NCI-H2227 (cell line): Measurements from ENCODE around the gene AAK1.

ENCODE experiments used
- DNase-seq: peaks from one replicate; lab custom pipeline; 2025; ENCODE audit not compliant: unreplicated experiment; lab: John Stamatoyannopoulos, UW

Gene AAK1

DNA sequence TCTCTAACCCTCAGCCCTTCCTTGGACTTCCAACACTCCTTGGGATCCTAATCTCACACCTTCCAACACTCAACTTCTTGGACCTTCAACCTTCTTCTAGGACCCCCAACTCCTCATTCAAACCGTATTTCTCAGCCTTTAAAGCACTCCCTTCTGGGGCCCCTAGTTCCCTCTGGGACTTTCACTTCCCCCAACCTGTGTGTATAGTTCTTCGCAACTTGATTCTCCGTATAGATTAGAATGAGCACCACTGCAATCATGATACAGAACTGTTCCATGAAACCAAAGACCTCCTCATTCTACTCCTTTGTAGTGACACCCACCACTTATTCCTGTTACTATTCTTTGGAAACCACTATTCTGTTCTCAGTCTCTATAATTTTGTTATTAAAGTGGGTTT, 144.3 kb downstream of the AAK1 start:
- DNase-seq = no peak

DNA sequence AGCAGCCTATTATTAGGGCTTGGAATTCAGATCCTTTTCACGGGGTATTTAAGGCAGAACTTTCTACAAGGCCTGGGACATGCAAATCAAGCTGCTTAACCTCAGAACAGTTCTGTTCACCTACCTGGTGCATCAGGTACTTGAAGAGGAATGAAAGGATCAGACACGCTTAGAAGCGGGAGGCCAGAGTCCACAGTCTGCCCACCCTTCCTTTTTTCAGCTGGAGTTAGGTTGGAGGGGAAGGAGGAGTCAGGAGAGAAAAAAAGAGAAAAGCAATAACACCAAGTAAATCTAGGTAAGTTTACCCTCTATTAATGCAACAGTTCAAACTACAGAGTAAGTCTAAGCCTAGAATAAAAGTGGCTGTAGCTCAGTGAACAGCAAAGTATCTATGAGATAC, 147.7 kb downstream of the AAK1 start:
- no peak for DNase-seq

DNA sequence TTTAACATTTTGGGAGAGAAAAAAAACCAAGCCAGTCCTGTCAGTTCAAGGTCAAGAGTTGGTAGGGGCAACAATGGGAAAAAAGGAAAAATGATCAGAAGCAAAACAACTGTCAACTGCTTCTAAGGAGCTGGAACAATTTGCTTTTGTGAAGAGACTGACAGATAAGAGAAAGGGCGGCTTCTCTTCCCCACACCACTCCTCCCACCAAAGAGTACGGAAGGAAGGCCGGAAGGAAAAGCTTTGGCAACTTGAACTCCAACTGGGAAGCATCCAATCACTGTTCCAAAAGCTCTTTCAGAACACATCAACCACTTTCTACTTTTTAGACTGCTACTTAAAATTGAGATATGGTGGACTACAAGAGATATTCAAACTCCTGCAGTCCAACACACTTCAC, 148.5 kb downstream of the AAK1 start:
- no peak for DNase-seq

DNA sequence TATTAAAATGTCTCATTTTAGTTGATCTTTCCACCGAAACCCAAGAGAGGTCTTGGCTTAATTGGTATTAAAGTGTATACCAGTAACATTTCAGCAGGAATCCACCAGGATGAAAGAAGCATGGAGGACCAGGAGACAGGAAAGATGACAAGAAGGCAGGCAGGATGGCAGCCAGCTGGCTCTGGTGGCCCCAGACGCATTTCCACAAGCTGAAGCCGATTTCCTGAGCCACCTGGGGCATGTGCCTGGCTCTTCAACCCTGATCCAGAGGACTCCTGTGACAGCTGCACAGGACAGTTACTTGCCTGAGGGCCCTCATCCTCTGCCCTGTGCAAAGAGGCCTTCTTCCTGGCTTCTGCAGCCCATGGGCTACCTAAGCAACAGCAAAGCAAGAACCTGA, 149.4 kb downstream of the AAK1 start:
- DNase-seq = no peak

DNA sequence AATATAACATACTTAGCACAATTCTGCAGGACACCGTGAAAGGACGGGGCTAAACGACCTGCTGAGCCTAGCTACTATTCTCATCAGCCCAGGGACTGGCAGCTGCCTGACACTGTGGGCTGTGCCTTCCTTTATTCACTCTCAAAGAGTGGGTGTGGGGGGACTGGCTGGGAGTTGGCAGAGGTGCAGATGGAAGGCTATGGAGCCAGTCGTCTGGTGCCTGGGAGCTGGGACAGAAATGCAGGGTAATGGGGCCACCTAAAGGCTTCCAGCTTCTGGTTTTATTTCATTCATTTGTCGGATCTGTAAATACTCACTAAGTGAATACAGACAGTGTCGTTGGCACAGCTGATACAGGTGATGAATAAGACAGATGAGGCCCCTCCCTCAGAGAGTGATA, 150.3 kb downstream of the AAK1 start:
- DNase-seq = no peak

DNA sequence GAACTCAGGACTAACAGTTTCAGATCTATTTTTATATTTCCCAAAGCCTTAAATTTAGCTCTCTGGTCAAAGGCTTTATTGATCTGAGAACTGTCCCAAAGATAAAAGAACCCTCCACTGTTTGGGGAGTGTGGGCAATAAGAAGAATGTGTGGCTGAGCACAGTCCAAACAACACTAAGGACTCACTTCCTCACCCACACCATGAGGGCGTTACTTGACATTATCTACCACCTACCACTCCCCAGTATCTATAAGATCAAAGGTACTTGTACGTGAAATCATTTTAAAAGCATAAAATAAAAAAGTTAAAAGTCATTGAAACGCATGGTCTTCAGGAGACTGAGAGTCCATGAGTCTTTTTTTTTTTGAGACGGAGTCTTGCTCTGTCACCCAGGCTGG, 151.7 kb downstream of the AAK1 start:
- no peak for DNase-seq

GRCh38 chr2:69490486-69490885, 153.1 kb downstream of the AAK1 start:
- no peak for DNase-seq

DNA sequence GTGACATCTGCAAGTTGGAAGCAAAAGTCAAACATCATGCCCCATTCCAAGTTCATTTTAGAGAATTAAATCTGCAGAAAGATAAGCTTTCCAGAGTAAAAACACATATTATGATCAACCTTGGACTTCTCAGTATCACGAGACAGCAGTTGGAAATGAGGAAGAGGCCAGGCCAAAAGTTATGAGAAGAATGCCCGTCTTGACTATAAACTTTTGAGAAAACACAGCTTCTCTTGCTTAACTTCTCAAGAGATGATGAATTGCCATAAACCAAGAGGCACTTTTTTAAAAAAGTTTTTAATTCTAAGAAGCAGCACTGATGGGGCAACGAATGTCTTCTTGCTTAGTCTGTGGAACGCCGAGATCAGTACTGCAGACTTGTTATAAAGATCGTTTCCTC, 153.7 kb downstream of the AAK1 start:
- DNase-seq = no peak

- no peak for DNase-seq
Observed at GRCh38 chr2:69483696-69484095, 159.8 kb downstream of the AAK1 start.

DNA sequence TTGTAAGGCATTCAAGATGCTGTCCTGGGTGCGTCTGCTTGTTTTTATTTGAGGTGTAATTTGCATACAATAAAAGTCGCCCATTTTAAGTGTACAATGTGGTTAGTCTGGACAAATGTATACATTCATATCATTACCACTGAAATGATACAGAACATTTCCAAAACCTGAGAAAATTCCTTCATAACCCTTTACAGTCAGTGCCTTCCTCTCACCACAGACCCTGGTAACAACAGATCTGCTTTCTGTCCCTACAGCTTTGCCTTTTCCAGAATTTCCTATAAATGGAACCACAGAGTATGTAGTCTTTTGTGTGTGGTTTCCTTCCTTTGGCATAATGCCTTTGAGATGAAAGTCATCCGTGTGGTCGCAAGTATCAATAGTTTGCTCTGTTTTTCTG, 160.5 kb downstream of the AAK1 start:
- no peak for DNase-seq

GRCh38 chr2:69482471-69482870, 161.1 kb downstream of the AAK1 start:
- DNase-seq = no peak

DNA sequence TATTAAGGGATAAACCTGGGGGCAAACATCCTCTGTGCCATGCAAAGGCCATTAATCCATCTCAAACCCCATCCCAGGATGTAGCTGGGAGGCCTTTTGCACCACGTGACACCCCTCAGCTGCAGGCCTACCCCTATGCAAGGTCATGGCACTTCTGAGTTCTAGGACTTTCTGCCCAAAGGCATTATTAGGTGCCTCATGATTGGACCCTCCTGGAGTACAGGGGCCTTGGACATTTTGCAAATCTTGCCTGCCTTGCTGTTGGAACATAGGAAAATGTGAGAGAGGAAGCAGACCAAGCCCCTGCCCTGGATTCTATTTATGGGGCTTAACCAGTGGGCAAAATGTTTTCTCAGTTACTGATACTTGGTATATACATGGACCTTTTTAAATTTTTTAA, 162.1 kb downstream of the AAK1 start:
- DNase-seq = no peak

- DNase-seq = no peak
Observed at GRCh38 chr2:69477627-69478026, 165.9 kb downstream of the AAK1 start.

GRCh38 chr2:69474688-69475087, 168.9 kb downstream of the AAK1 start:
- no peak for DNase-seq

GRCh38 chr2:69471793-69472192, 171.7 kb downstream of the AAK1 start:
- no peak for DNase-seq

DNA sequence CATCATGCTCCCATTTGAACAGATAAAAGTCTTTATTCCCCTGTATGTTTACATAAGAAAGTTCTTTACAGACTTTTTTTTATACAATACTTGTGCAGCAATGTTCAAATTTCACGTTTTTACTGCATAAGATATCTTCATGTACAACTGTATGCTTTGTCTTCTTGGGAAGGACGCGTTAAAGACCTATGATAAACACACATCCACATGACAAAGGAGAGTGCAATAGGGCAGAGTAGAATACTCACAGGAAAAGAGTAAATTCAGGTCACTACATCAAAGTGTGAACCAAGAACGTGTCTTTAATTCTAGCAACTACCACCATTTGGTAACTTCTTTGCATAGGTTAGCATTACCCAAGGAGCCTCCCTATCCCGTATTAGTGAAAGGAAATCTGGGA, 172.6 kb downstream of the AAK1 start:
- no peak for DNase-seq

DNA sequence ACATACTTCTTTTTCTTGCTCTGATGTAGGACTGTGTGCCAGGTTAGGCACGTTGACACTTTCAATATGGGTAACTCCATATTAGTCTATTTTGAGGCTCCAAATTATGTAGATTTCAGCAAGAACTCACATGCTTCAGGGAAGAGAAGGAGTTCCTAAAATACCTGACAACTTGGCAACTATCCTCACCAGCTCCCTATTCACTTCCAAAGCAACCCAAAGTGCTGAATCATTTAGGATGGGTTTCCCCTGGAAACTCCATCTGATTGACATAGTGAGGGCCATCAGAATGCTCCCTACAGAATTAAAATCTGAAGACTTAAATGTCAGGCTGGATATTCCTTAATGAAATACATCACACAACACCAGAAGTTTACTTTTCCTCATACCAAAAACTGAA, 173.8 kb downstream of the AAK1 start:
- DNase-seq = no peak

DNA sequence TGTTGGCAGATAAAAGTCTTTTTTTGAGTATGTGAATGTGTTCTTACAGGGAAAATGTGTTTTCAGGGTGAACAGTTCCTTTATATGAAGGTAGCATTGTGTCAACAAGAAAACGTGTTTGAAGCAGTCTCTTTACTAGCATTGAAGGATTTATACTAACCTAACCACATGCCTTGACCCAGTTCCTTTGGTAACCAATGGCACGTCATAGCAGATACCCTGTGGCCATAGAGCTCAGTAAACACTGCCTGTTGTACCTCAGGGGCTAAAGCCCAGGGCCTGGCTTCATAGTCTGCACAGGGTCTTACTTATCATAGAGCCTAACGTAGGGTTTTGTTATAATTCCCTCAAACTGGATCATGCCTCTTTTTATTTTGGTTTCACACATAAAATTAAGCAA, 174.2 kb downstream of the AAK1 start:
- no peak for DNase-seq

DNA sequence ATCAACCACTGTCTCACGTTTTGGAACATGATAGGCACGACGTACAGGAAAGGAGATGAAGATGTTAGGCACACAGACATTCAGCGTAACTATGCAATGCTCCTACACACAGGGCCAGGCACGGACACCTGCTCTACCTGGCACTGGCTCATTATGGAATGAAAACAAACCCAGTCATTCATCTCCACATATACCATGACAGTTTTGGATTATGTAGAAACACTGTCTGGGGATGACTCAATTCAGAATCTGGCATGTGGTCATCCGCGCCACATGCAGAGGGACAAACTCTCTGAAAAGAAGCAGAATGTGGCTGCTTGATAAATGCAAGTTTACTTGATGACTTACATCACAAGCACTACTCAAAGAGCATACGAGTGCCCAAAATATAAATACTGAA, 176.8 kb downstream of the AAK1 start:
- no peak for DNase-seq

- DNase-seq = no peak
Observed at GRCh38 chr2:69465513-69466456, 177.8 kb downstream of the AAK1 start.

DNA sequence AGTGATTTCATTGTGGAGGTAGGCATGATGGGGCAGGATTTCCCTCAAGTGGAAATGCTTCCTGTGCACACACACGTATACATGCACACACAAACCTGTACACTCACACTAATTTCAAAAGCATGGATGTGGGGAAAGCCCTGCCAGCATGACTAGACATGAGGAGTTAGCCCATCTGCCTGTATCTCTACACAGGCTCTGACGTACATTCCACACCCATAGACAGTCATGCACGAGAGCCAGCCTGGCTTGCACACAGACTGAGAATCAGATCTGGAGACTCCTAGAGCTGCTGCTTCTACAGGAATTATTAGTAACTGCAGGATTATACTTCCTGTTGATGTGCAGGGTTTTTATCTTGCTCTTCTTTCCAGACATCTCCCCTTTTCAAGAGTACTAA, 179.0 kb downstream of the AAK1 start:
- no peak for DNase-seq

DNA sequence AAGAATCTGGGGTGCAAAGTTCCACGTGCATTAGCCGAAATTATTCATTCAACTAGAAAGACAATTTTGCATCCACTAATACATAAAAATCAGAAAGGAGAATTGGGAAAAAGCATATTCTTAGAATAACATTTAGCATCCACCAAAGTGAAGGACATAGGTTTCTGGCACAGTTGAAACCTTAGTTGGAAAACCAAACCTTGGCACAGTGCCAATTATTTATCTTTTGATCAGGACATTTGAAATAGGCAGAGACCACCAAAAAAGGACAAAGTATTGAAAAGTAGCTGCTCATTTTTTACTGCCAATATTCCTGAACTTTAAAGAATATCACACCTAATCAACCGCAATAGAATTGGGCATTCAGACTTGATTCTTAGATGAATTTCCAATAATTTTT, 180.8 kb downstream of the AAK1 start:
- no peak for DNase-seq

DNA sequence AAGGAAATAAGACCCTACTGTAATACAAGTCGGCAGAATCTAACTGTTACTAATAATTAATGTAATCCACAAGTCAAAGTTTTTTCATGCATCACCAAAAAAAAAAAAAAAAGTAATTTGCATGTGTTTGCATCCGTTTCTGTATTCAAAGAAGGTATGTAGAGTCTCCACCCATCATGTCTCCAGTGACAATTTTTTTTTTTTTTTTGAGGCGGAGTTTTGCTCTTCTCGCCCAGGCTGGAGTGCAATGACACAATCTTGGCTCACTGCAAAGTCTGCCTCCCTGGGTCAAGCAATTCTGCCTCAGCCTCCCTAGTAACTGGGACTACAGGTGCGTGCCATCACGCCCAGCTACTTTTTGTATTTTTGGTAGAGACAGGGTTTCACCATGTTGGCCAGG, 182.1 kb downstream of the AAK1 start:
- no peak for DNase-seq
